GM18505 (cell line): Measurements from ENCODE around the gene MYO18B.

Experiments
- ATAC-seq: cut with Tn5 transposase; IDR thresholded peaks from one replicate; pipeline ENCODE4 v1.9.1; 2021; ENCODE audit not compliant: unreplicated experiment
- POLR2A ChIP-seq: IDR thresholded peaks from 4 replicates; pipeline ENCODE4 v1.6.1; 2011; ENCODE audit warnings: borderline replicate concordance; ENCODE audit not compliant: insufficient read depth, insufficient read length; ENCODE audit errors: extremely low read depth

Gene MYO18B

GRCh38 chr22:25902402-25902801 lies 160.4 kb downstream of the MYO18B start:
- ATAC-seq: no peak
- no peak for TF ChIP-seq POLR2A

GRCh38 chr22:25903294-25903693 lies 161.3 kb downstream of the MYO18B start:
- ATAC-seq: no peak
- no peak for TF ChIP-seq POLR2A

GRCh38 chr22:25908212-25908611 lies 166.2 kb downstream of the MYO18B start:
- TF ChIP-seq POLR2A: no peak
- ATAC-seq: no peak

GRCh38 chr22:25908755-25909154 lies 166.8 kb downstream of the MYO18B start:
- no peak for ATAC-seq

GRCh38 chr22:25909614-25910387 lies 167.8 kb downstream of the MYO18B start:
- TF ChIP-seq POLR2A: no peak
- ATAC-seq: no peak

More at GRCh38 chr22:25908755-25909154, 166.8 kb downstream of the MYO18B start:
- TF ChIP-seq POLR2A: no peak

- no peak for ATAC-seq
- TF ChIP-seq POLR2A: no peak
These were observed 169.4 kb downstream of the MYO18B start for GRCh38 chr22:25911243-25911972.

- ATAC-seq: no peak
- no peak for TF ChIP-seq POLR2A
These were observed 177.5 kb downstream of the MYO18B start for GRCh38 chr22:25919452-25919851.

GRCh38 chr22:25922141-25922540 lies 180.2 kb downstream of the MYO18B start:
- no peak for ATAC-seq
- TF ChIP-seq POLR2A: no peak

- no peak for TF ChIP-seq POLR2A
- no peak for ATAC-seq
These were observed 181.9 kb downstream of the MYO18B start for GRCh38 chr22:25923914-25924313.

GRCh38 chr22:25928038-25928437 lies 186.1 kb downstream of the MYO18B start:
- no peak for TF ChIP-seq POLR2A
- no peak for ATAC-seq

- no peak for TF ChIP-seq POLR2A
- no peak for ATAC-seq
These were observed 187.4 kb downstream of the MYO18B start for GRCh38 chr22:25929321-25929878.

GRCh38 chr22:25930083-25930482 lies 188.1 kb downstream of the MYO18B start:
- no peak for TF ChIP-seq POLR2A
- ATAC-seq: no peak

- TF ChIP-seq POLR2A: no peak
- no peak for ATAC-seq
These were observed 188.9 kb downstream of the MYO18B start for GRCh38 chr22:25930788-25931310.
